CD4-positive, alpha-beta T cell treated with Interleukin-15 for 4 hours (primary cell): ENCODE measurements around the gene ATG4C.

Experiments
- DNase-seq: peaks from one replicate; pipeline ENCODE4 v3.0.0-alpha.2; 2020; ENCODE audit warnings: low spot score

The ATG4C gene

DNA sequence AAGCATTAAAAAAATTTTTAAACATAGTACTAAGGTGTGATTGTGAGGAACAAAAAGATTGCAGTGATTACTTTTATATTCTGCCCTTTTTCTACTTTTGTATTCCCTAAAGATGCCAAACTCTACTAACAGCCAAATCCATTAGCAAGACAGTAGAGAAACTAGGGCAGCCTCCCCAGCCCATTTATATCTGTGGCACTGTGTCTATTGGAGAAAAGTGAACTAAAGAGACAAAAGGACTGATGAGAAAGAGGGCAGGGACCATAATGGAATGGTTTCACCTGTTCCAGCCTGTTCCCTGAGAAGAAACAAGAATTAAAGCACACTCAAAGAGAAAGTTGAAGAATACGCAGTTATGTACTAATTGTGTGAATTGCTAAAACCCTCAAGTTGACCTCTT lies 56.6 kb downstream of the ATG4C start:
- DNase-seq: no peak

DNA sequence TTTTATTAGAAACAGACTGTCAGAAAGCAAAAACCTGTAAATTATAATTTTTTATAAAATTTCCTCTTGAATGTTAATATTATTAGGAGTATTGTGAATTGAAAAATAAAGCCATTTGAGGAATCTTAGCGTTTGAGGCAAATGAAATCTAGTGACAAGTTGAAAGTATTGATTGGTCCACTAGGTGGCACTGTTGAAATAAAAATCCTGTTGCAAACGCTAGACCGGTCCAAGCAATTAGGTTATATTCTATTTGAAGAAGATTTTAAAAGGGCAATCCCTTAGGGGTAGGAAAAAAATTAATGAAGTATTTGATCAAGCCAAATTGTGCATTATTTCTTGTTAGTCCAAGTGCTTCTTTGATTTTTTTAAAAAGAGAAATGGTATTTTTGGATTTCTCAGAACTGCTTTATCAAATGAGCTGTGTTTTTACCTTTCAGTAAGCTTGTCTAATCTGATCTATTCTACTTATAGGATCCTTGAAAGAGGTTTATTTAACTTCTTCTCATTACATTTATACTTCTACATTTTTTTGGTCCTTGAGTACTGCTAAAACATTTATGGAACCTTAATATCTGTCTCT lies 57.7 kb downstream of the ATG4C start:
- DNase-seq: peak; percentile 57

DNA sequence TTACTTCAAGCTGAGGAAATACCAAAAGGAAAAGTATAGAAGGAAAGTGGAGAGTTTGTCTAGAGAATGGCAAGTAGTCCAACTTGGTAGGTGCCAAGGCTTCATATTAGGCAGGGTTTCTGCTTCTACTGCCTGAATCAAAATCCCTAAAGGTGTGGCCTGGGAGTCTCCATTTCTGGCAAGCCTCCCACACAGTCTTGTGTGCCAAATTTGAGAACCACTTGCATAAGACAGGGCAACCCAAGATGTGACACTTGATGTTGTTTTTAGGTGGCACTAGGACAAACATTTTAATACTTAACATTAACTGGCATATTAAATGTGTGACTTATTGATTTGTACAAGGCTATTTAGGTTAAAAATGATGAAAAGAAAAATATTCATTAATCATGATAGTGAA lies 60.1 kb downstream of the ATG4C start:
- no peak for DNase-seq

DNA sequence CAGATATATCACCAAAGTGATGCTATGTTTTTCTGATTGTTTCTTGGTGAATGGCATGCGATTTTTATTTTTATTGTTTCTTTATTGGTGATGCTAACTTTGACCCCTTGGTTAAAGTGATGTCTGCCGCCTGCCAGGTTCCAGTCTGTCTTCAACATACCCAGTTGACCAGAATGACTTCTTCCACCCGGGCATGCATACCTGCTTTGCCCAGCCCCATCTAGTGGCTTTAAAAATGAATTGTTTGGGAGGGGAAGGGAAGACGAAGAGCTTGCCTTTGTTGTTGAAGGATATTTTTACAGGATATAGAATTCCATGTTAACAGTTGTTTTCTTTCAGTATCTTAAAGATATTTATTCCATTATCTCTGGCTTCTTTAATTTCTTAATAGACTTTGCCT lies 65.1 kb downstream of the ATG4C start:
- DNase-seq: no peak

DNA sequence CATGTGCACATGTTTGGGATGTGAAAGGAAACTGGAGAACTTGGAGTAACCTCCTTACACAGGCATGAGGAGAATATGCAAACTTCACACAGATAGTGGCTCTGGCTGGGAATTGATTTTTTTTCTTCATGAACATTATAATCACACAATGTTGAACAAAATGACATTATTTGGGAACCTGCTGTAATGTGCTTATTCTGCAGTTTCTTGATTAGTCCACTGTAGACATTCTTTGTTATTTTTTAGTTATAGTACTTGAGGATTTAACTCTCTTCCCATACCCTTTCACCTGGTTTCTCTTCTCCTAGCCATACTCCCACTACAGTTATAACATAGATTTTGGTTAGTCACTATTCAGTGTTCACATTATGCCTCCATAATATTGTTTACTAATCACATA lies 68.3 kb downstream of the ATG4C start:
- DNase-seq: no peak

DNA sequence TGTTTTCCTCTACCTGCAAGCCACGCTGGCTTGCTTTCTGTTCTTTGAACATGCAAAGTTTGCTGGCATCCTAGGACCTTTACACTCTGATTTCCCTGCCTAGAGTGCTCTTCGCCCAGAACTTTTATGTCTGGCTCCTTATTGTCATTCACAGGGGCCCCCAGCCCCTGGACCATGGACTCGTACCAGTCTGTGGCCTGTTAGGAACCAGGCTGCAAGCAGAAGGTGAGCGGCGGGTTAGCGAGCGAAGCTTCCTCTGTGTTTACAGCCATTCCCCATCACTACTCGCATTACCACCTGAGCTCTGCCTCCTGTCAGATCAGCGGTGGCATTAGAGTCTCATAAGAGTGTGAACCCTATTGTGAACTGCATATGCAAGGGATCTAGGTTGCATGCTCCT lies 73.0 kb downstream of the ATG4C start:
- no peak for DNase-seq

DNA sequence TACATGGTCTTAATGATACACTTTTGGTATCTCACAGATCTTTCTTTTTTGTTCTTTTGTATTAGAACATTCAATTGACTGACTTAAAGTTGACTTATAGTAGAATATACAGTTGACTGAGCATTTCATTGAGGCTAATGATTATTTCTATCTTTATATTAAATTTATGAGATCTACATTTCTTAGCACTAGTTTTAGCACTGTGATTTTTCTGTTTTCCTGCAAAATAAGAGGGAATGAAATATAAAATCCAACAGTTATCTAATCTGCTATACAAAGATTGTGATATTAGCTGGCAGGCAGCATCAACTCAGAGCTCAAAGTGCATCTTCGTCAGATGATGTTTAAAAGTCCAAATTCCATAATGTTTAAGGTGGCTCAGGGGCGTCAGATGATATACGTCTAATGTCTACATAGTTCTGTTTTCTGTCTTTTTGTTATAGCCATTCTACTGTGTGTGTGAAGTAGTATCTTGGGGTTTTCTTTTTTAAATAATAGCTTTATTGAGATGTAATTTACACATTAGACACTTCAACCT lies 85.4 kb downstream of the ATG4C start:
- DNase-seq: no peak

DNA sequence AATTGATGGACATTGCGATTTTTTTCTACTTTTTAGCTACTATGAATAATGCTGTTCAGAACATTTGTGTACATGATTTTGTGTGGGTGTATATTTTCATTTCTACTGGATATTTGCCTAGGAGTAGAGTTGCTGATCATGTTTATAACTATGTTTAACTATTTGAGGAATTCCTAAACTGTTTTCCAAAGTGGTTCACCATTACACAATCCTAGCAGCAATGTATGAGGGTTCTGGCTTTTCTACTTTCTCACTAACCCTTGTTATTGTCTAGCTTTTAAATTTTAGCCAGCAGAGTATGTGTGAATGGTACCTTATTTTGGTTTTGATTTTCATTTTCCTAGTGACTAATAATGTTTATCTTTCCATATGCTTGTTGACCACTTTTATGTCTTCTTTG lies 86.2 kb downstream of the ATG4C start:
- DNase-seq: no peak

DNA sequence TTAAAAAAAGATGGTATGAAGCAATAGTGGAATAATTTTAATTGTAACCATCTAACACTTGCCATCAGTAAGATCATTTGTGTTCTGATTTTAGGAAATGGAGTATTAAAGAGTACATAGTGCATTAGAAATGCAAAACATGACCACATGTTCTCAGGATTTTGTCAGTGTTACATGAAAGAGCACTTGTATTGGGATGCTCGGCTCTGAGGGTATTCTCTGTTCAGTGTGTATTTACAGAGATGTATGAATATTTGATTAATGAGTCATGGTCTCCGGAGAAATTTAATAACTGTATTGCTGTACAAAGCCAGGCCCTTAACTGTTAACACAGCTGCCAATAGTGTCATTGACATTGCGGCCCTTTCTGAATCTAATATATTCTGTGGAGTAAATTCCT lies 91.7 kb downstream of the ATG4C start:
- no peak for DNase-seq

DNA sequence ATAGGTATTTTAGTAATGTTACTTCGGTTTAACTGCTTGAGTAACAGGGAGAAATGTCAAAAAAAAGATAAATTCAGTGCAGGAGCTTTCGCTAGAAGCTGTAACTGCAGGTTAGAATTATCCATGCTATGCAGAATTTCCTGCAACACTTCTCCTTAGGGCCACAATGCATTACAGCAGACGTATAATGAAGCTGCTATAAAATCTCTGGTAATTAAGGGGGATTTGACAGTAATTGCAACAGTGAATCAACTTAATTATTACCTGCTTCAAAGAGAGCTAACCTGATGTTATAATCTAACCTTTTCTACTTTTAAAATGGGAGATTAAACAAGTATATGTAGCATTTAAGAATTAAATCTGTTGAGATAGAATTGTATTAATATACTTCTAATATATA lies 92.6 kb downstream of the ATG4C start:
- DNase-seq: no peak

DNA sequence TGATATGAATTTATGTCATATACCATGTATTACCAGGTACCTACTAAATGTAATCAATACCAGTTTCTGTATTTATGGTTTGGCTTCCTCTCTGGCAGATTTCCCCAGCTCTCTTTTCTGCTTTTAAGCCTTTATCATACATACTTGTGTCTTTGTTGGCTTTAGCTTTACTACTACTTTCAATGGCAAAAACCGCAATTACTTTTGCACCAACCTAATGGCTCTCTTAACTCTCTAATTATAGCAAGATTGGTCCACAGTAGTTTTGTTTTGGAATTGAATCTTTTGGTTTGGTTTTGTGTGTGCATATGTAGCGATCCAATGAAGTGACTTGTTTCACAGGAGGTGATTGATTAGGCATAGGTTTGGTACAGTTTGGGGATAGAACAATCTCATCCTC lies 93.6 kb downstream of the ATG4C start:
- DNase-seq: no peak

DNA sequence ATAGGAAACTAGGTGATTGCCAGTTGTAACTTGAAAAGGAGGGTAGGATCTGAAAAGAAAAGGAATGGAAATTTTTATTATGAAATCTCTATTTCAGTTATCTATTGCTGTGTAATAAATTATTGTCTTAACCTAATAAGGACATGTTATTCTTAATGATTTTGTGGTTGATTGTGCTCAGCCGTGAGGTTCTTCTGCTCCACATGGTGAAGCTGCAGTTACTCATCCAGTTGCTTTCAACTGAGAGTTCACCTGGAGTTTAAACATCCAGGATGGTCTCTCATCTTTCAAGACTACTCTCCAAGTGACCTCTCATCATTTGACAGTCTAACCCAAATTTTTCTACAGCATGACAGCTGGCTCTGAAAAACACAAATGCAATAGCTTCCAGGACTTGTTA lies 96.0 kb downstream of the ATG4C start:
- DNase-seq: no peak

DNA sequence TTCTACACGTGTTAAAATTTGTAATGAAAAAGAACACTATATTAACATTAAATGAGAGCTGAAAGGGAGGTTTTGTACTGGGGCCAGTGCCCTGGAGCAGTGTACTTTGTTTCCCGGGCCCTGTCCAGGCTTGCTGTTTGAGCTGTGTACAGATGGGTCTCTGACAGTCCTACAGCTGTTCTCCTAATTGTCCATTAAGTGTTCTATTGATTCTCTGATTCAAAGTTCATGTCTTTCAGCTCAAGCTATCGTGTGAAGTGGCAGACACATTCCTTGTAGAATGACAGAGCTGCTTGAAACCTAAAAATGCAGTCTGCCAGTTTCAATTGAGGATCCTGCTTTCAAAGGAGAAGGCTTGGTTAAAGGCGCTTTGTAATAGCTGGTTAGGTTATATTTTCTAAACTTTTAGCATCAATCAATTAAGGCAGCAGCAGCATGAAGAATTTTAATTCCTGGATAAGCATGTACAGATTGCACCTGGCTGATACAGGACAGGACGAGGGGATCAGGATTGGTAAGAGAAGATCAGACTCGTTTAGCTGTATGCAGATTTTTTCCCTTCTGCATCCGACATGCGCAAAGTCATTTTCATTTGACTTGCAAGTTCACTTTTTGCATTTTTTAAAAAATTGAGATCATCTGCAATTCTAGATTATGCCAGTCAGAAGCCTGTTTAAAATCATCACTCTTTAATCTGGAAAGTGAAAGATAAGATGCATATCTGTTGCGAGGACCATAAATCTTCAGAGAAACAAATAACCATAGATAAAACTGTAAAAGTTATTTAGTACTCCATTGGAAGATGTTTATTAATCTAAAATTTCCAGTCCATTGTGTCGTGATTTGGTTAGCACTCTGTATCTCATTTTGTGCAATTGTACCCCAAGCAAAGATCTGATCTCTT lies 98.5 kb downstream of the ATG4C start:
- DNase-seq: no peak

DNA sequence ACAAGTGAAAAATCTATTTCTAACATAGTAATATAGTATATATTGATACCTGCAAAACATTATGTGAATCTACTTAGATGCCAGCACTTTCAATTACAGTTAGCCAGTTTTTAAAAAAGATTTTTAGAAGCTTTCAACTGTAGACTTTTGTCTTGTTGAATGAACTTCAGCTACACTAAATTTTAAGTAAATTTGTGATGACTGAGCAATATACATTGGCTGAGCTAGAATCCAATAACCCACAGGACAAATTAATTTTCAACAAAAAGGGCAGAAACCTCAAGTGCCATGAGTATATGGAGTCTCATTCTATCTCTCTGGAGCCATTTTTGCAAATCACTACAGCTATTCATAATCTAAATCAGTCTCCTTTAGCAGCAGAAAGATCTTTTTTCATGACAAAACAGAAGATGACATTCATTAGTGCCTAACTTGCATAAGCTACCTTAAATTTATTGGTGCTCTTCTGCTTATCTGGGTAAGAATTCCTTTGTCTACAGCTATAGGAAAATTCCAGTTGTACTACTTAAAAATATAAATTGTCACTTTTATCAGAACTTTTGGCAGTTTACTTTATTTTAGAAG lies 100.3 kb downstream of the ATG4C start:
- no peak for DNase-seq

DNA sequence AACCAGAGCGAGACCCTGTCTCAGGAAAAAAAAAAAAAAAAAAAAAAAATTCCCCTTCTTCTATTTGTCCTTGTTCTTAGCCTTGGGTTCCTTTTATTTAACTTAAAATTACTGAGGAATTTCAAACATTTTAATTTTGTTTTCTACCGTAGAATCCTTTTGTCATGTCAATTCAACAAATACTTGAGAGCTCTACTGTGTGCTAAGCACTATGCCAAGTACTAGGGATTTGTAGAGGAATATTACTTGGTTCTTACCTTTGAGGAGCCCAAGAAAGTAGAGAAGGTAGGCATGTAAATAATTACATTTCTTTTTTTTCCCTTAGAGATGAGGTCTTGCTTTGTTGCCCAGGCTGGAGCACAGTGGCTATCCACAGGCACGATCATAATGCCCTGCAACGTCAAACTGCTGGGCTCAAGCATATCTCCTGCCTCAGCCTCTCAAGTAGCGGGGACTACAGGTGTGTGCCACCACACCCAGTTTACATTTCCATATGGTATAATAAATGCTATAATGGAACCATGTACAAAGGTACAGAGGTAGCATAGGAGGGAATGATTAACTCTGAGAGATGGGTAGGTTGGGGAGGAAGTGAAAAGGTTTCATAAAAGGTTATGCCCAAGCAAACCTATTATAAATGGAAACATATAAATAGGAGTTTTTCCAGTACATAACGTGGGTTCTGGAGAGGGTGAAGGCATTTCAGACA lies 104.0 kb downstream of the ATG4C start:
- no peak for DNase-seq

DNA sequence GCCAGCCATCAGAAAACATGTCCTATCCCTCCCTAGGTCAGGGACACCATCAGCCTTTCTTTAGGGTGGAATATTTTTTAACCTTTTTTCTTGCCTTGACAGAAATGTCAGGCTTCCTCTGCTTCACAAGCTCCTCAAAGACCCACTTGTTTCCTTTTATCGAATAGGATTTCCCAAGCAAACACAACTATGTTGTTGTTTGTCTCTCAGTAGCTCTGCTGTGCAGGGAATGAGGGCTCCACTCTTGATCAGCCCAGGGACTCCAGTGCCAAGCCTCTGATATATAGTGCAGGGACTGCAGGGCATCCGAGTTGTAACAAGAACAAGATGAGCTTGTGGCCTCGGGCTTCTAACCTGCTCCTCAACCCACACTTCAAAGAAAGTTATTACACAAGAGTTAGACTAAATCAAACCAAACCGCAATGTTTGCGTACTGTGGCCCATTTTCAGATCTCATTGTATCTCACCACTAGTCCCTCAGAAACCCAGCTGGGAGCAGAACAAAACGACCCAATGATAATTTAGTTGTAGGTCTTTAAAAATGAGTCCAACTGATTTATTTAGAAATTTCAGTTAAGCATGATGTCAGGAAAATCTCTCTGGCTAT lies 108.1 kb downstream of the ATG4C start:
- no peak for DNase-seq

DNA sequence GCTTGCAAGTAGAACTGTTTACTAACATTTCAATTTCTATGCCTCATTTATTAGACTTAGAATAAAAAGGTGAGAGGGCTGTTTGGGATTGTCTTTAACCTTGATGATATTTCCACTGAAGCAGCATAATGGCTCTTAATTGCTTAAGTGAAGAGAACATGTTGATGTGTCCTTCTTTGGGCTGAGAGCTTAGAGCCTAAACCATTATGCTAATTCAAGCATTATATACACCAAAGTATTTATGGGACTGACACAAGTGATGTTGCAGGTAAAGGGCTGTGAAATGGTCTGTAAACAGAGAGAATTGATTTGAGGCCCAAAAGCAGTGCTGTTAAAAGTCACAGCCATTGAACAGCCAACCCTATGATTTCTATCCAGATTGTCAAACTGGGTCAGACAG lies 113.9 kb downstream of the ATG4C start:
- DNase-seq: no peak

DNA sequence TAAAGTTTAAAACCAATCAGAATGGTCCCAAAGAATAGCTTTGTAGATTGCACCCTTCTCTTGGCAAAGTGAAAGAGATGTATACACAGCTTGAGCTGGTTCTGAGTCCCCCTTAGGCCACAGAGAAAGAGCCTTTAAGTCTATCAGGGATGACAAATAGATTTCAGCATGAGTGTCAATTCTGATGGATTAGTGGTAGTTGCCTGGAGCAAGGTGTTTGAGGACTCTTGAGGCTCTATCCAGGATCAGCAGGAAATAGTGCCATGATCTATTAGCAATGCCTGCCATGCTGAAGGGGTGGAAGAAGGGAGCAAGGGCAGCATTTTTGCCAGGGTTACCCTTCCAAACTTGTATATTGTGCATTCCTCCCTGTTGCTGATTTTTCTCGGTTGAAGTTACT lies 116.6 kb downstream of the ATG4C start:
- no peak for DNase-seq

DNA sequence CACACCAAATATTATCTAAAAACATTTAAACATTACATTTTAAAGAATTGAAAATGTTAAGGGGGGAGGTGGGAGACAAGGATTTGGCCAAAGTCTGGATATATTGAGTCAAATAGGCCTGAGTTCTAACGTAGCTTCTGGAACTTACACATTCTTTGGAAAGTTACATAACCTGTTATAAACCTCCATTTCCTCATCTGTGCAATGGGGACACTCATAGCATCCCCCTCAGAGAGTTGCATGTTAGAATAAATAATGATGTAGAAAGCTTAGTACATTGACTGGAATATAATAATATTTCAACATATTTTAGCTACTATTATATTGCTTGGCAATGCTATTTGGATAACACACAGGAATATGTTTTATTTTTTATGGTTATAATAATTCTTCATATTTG lies 117.7 kb downstream of the ATG4C start:
- DNase-seq: no peak

DNA sequence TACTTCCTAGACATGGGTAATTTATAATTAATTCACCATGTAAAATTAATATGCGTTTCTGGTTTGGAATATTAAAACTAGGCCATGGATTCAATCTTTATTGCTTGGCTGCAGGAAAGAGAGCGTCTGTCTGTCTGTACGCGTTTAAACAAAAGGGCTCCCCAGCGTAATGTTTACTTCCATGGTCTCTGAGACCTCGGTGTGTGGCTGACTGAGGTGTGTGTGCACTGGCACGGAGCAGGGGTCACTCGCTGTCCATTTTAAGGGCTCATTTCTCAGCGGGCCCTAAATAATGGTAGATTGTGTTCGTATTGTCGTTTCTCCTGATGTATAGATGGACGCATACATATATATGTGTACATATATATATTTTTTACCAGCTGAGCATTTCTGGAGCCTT lies 119.6 kb downstream of the ATG4C start:
- no peak for DNase-seq

DNA sequence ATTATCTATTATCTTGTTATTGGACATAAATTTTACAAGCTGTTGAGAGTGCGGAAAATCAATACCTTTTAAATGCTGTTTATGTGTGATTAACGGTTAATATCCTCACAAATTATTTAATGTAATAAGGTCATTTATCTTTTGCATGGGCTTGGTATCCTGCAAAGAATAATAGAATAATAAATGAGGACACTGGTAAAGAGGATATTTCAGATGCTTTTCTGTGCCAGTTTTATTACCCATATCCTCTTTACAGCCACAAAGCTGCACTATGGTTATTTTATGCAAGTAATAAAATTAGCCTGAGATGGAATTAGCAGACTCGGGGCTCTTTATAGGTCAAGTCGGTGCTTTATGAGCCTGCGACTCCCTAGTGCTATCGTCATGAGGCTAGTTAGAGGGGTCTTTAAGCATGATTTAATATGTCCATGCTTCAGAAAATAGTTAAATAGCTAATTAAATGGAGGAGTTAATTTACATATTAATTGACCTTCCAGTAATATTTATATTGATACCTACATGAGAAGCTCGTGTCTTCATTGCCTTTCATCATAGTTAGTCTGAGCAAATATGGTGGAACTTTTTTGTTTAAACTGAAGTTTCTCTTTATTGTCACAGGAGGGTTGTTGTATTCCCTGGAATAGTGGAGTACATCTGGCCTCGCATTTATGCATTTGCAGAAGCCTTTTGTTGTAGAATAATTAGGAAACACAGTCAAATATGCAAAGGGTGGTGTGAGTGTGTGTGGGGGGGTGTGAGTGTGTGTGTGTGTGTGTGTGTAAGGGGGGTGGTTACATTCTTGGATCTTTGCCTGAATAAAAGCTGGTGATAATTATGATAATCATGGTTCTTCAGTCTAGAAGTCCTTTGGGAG lies 120.3 kb downstream of the ATG4C start:
- DNase-seq: no peak
